ENCODE measurements around the gene CPAMD8.

DNA sequence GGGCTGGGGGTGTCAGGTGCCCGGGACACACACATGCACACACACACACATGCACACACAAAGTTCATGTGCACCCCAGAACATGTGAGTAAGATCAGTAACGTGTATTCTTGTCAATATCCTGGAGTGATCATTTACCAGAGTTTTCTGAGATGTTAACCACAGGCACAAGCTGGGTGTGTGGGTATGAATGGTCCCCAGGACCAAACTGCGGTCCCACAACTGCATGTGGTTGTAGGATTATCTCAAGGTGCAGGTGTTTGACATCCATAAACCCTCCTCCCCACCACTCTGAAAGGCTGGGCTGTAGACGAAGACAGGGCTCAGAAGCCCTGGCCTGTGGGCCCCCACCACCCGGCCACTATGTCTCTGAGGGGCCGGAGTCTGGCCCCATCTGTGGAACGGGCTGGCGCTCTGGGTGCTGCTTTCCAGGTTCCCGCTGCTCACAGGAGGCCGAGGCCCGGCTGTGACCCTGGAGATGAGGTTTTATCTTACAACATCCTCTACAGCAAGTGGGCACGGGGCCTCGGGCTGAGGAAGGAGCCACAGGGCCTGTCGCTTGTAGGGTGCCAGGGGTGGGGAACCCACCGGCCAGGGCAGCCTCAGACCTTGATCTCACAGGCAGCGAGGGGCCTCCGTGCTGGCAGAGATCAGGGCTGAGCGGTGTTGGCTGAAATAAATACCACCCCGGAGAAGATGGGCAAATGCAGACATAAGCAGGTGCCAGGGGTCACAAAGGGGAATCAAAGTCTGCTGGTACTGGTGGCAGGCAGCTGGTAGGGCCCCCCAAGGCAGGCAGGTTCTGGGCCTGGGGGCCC, 133.5 kb downstream of the CPAMD8 start:
- no peak for TF ChIP-seq MAFK (IDR thresholded peaks at IDR 0.05; ENCODE audit: low read depth, low read length)
- TF ChIP-seq, protein P1, sequence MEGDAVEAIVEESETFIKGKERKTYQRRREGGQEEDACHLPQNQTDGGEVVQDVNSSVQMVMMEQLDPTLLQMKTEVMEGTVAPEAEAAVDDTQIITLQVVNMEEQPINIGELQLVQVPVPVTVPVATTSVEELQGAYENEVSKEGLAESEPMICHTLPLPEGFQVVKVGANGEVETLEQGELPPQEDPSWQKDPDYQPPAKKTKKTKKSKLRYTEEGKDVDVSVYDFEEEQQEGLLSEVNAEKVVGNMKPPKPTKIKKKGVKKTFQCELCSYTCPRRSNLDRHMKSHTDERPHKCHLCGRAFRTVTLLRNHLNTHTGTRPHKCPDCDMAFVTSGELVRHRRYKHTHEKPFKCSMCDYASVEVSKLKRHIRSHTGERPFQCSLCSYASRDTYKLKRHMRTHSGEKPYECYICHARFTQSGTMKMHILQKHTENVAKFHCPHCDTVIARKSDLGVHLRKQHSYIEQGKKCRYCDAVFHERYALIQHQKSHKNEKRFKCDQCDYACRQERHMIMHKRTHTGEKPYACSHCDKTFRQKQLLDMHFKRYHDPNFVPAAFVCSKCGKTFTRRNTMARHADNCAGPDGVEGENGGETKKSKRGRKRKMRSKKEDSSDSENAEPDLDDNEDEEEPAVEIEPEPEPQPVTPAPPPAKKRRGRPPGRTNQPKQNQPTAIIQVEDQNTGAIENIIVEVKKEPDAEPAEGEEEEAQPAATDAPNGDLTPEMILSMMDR (IDR thresholded peaks at IDR 0.05; ENCODE audit: control extremely low read depth in 1 of 3, insufficient read depth in 1 of 3, low read depth in 1 of 3, low read length in 3 of 3) = no peak
- TF ChIP-seq ZNF274 (IDR thresholded peaks at IDR 0.05; ENCODE audit: borderline replicate concordance, extremely low read depth, low read length) = no peak
- TF ChIP-seq, protein P2, sequence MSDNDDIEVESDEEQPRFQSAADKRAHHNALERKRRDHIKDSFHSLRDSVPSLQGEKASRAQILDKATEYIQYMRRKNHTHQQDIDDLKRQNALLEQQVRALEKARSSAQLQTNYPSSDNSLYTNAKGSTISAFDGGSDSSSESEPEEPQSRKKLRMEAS (IDR thresholded peaks at IDR 0.05) = no peak
- TF ChIP-seq POLR2AphosphoS5 (IDR thresholded peaks at IDR 0.05; ENCODE audit: low read depth, low read length) = no peak
- TF ChIP-seq SIN3A (conservative IDR thresholded peaks at IDR 0.05 in 1 of 2, IDR thresholded peaks at IDR 0.05 in 1 of 2; ENCODE audit: low read depth in 1 of 2, low read length in 2 of 2) = no peak
- TF ChIP-seq, protein P3, sequence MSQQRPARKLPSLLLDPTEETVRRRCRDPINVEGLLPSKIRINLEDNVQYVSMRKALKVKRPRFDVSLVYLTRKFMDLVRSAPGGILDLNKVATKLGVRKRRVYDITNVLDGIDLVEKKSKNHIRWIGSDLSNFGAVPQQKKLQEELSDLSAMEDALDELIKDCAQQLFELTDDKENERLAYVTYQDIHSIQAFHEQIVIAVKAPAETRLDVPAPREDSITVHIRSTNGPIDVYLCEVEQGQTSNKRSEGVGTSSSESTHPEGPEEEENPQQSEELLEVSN (IDR thresholded peaks at IDR 0.05) = no peak
- TF ChIP-seq POLR2A (IDR thresholded peaks at IDR 0.05; ENCODE audit: control extremely low read depth in 1 of 2, low read depth in 2 of 2, low read length in 2 of 2) = no peak
- TF ChIP-seq RBBP5 (IDR thresholded peaks at IDR 0.05; ENCODE audit: borderline replicate concordance, low read depth, low read length) = no peak
- no peak for TF ChIP-seq KDM1A (IDR thresholded peaks at IDR 0.05; ENCODE audit: borderline replicate concordance, low read length)
- no peak for TF ChIP-seq SAP30 (IDR thresholded peaks at IDR 0.05; ENCODE audit: insufficient read depth, insufficient replicate concordance, low read length)
- no peak for TF ChIP-seq PHF8 (conservative IDR thresholded peaks at IDR 0.05; ENCODE audit: low read depth, low read length)
- TF ChIP-seq RFX5 (IDR thresholded peaks at IDR 0.05; ENCODE audit: borderline replicate concordance, low read depth, low read length) = no peak
- no peak for TF ChIP-seq JUND (IDR thresholded peaks at IDR 0.05; ENCODE audit: low read length)

All from H1 (cell line).